ENCODE data around the gene PAAF1.

The PAAF1 gene

GRCh38 chr11:73949246-73949645 is 72.4 kb downstream of the PAAF1 start:
- no peak for DNase-seq

DNA sequence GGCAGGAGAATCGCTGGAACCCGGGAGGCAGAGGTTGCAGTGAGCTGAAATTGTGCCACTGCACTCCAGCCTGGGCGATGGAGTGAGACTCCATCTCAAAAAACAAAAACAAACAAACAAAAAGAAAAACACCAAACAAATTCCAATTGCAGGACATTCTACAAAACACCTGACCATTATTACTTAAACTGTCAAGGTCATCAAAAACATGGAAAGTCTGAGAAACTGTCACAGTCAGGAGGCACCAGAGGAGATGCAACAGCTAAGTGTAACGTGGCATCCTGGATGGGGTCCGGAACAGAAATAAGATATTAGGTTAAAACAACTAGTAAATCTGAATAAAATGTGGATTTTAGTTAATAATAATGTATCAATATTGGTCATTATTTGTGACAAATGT is 73.1 kb downstream of the PAAF1 start:
- DNase-seq, result no peak

DNA sequence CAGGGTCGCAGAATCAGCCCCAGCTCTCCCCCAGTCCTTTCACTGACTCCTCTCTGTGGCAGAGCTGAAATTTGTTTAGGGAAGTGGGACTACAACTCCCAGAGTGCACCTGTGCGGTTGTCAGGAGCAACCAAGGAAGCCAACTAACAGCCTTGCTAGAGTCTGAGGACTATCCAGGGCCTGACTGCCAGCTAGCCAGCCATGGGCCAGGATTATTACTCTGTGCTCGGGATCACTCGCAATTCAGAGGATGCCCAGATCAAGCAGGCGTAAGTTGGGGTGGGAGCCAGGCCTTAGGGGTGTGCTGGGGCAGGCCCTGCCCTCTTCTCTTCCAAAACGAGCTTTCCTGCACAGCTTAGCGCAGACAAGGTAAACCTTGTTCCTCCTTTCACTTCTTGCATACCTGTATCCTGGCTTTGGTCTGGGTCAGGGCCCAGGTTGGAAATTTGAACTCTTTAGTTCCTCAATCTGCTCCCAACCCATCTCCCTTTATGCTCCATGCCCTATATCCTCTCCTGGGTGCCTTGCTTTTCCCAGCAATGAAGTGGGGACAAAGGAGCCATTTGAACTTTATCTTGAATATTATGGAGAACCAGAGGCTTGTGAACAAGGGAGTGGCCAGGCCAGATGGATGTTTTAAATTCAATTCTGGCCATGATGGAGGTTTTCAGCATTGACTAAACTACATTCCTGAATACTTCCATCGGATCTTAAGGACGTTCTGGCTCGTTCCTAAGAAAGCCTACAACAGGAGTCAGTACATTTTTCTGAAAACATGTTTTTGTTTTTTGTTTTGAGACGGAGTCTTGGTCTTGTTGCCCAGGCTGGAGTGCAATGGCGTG is 74.3 kb downstream of the PAAF1 start, which contains the start of gene DNAJB13:
Gene DNAJB13 (plus strand): TSS at position 158 of the 842 bp plus-strand sequence. CDS start 44 bp downstream, at position 202.
- peak; percentile 25 to 55 for DNase-seq

- no peak for DNase-seq
Observed at GRCh38 chr11:73951797-73952196, 75.0 kb downstream of the PAAF1 start.

DNA sequence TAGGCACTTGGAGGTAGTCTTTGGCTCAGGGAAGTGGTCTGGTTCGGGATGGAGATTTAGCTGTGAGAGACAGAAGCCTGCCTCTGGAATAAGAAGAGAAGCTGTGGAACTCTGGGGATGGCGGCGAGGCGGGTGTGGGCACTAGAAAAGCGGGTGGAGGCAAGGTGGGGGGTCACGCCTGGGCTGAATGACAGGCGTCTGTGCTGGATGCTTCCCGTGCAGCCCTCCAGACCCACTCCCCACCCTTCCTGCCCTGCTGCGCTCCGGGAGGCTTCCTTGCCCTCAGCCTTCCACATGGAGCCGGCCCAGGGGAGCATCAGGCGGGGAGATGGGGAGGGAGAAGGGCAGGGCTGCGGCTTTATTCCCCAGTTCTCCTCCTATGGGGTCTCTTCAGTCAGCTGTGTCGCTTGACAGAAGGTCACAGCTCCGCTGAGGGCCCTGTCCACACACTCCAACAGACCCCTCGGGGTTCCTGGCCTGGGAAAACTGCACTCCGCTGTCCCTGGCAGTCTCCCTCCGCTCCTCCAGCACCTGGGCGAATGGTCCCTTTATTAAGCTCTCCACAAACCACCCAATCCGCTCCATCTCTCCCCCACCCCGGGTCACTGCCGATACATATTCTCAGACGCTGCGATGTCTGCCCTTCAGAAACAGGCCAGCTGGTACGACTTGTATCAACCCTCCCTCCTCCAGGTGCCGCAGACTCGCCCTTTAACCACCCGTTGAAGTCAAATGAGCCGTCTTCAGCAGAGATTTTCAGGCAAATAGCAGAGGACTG is 80.3 kb downstream of the PAAF1 start:
- DNase-seq, result no peak

GRCh38 chr11:73957654-73958361 is 81.0 kb downstream of the PAAF1 start:
- DNase-seq, result no peak

GRCh38 chr11:73958521-73959141 is 81.8 kb downstream of the PAAF1 start:
- no peak for DNase-seq

GRCh38 chr11:73961321-73961720 is 84.5 kb downstream of the PAAF1 start:
- no peak for DNase-seq

- DNase-seq, result no peak
Observed at GRCh38 chr11:73962101-73962705, 85.4 kb downstream of the PAAF1 start.

DNA sequence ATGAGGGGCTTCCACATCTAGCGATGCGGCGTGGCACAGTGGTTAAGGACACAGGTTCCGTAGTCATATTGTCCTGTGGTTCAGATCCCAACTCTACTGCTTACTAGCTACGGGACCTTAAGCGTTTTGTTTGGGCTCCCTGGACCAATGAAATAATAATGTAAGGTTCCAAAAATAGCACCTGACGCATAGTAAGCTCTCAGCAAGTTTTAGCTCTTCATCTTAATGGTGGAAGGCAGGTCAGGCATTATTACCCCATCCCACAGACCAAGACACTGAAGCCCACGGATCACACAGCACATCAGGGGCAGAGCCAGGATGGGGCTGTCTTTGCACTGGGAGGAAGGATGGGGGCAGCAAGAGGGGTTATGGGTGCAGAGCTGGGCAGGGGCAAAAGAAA is 87.1 kb downstream of the PAAF1 start:
- no peak for DNase-seq

GRCh38 chr11:73965076-73965763 is 88.4 kb downstream of the PAAF1 start:
- no peak for DNase-seq

DNA sequence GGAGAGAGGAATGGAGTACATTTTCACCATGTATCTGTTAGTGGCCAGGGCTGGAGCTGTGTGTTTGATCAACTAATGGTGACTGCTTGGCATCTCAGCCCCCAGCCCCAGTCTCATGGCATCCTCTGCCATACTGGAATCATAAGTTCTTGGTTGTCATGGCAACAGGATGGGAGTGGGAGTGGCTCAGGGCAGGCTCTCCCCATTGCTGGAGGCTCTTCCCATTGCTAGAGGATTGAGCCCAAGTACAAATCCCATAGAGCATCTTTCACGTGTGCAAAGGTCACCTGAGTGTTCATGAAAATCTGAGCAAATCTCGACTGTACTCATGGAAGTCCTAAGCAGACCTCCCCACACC is 88.9 kb downstream of the PAAF1 start:
- no peak for DNase-seq

GRCh38 chr11:73968356-73968966 is 91.7 kb downstream of the PAAF1 start:
- no peak for DNase-seq

GRCh38 chr11:73969091-73969490 is 92.3 kb downstream of the PAAF1 start:
- DNase-seq, result no peak

GRCh38 chr11:73969991-73970800 is 93.4 kb downstream of the PAAF1 start:
- no peak for DNase-seq

DNA sequence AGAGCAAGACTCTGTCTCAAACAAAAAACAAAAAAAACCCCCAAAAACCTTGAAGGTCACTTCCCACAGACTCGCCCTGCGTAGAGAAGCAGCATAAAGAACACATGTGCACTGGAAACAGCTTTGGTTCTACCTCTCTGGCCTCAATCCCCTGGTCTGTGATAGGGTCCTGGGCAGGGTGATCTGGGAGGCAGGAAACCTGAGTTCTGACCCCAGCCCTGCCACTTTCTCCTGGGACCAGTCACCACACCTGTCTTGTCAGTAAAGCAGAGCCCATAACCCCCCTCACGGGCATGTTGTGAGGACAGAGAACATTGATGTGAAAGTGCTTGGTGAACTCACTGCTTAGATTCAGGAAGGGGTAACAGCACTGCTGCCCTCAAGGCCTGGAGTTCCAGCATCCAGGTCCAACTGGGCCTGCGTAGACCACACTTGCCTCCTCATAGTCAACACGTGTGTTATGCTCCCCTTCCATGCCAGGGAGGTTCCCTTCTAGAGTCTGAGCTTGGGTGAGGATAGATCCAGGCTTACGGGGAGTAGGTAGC is 94.4 kb downstream of the PAAF1 start:
- no peak for DNase-seq

DNA sequence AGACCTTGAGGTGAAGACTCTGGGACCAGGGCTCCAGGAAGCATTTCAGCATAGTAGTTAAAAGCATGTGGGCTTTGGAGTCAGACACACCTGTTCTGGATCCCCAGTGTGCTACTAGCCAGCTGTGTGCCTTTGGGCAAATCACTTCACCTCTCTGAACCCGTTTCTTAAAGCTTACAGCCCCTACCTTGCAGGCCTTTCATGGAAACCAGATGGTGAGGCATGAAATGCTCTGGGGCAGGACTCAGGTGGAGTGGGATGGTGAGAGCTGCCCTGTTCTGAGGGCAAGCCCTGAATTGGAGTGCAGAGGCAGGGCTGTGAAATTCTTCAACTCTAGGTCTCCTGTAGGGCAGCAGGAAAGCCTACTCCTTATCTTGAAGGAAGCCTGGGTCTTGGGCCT is 95.4 kb downstream of the PAAF1 start:
- no peak for DNase-seq

DNA sequence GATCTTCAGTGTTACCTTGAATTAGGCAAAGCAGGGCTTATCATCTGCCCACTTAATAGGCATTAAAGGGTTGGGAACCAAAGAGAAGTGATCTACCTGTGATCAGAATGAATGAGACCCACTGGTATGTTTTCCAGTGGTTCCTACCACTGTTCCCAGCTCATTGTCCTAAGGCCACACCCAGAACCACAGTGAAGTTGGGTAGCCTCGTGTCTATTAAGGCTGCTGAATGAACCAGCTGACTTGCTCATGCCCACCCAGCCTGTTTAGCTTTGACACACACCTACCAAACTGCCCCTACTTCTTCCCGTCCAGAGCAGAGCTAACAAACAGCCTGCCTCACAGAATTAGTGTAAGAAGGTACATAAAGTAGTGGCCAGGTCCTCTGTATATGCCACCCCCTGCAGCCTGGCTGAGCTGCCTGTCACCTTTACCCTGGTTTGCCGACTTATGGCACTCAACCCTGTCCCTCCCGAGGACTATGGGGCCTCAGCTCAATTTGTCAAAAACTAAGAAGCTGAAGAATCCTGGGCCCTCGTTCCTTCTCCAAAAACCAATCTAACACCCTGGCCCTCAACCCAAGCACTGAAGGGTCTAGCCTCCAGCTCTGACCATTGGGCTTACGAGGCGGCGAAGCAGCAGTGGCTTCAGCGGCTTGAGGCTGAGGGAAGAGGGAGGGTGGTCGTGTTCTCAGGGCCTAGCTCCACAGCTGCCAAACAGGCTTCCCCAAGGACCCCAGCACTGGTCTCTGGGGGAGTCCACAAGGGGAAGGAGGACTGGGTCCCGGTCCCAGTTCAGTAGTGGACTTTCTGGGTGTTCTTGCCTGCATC is 96.0 kb downstream of the PAAF1 start:
- no peak for DNase-seq

Measured in inflammatory macrophage treated with lipopolysaccharide for 1 hour (primary cell).